Measurements from ENCODE around the gene HES4.
"Not testable (repeated sequence)": the region's sequence is repeated elsewhere in the genome, so short reads cannot be mapped to it uniquely, and the experiment has no call there.

HES4 gene

DNA sequence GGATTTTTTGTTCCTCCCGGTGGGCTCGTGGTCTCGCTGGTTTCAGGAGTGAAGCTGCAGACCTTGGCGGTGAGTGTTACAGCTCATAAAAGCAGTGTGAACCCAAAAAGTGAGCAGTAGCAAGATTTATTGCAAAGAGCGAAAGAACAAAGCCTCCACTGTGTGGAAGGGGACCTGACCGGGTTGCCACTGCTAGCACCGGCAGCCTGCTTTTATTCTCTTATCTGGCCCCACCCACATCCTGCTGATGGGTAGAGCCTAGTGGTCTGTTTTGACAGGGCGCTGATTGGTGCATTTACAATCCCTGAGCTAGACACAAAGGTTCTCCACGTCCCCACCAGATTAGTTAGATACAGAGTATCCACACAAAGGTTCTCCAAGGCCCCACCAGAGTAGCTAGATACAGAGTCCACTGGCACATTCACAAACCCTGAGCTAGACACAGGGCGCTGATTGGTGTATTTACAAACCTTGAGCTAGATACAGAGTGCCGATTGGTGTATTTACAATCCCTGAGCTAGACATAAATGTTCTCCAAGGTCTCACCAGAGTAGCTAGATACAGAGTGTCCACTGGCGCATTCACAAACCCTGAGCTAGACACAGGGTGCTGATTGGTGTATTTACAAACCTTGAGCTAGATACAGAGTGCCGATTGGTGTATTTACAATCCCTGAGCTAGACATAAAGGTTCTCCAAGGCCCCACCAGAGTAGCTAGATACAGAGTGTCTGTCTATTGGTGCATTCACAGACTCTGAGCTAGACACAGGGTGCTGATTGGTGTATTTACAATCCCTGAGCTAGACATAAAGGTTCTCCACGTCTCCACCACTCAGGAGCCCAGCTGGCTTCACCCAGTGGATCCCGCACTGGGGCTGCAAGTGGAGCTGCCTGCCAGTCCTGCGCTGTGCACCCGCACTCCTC lies 17.8 kb upstream of the HES4 start:
- not testable (repeated sequence) for DNase-seq

DNA sequence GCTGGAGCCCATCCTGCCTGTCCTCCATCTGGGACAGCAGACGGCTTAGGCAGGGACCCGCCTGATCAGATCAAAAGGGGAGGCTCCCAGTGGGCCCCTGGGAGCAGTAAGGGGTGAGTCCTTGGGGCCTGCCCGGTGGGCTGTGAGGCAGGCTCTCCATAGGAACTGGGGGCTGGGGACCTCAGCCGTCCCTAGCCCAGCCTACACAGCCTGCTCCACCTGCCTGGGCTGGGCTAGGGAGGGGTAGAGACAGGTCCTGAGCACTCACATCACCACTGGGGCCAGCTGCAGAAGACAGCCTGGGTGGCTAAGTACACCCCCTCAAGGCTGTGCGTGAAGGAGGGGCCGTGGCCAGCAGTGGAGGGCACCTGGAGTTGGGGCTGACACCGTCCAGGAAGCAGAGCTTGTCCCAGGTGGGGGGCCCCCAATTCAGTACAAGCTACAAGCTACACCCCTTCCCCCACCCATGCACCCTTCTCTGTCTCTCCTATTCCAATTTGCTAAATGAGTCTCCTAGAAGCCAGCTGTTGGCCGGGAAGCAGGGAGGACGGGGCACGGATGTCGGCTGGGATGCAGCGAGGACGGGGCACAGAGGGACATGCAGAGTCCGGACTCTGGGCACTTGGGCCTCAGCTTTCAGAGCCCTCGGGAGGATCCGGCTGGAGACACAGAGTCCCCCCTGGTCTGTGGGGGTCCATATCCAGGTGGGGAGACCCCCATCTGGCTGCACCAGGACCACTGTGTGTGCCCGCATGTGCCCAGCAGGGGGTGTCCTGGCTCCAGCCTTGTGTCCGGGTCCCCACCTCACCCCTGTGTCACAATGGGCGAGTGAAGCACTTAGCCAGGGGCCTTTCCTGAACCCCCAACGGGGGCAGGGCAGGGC lies 15.1 kb upstream of the HES4 start:
- DNase-seq: no peak

- DNase-seq: no peak
Observed at GRCh38 chr1:1013922-1014648, 14.2 kb upstream of the HES4 start.

DNA sequence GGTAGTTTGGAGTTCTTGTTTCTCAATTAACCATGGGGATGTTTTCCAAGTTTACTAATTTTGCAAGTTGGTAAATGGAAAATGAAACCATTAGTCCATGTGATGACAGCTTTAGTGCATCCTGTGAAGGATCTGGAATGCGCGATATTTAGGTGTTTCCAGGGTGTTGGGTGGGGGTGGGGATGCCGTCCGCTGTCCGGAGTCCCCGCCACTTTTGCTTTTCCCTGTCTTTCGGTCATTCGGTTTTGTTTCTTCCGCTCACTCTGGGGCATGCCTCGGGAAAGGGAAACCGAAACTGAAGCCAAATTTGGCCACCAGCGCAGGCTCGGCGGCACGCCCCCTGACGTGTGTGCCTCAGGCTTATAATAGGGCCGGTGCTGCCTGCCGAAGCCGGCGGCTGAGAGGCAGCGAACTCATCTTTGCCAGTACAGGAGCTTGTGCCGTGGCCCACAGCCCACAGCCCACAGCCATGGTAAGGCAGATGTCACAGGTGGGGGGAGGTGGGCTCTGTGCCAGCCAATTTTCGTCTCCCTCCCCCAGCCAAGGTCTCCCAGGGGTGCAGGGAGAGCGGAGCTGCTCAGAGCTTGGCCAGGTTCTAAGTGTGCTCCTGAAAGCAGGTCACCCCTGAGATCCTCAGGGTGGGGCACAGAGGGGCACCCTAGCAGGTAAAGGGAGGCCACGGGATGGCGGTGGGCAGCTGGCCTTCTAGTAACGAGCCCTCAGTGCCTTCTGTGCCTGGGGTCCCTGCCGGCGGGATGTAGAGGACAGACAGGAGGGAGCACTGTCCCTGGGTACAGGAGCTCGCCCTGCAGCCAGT lies 13.4 kb upstream of the HES4 start, which contains the start of gene ISG15:
ISG15 (plus strand) TSS at position 393 of the 817 bp plus-strand sequence; CDS start at position 470, 77 bp downstream.
- peak; percentile 88 for DNase-seq

DNA sequence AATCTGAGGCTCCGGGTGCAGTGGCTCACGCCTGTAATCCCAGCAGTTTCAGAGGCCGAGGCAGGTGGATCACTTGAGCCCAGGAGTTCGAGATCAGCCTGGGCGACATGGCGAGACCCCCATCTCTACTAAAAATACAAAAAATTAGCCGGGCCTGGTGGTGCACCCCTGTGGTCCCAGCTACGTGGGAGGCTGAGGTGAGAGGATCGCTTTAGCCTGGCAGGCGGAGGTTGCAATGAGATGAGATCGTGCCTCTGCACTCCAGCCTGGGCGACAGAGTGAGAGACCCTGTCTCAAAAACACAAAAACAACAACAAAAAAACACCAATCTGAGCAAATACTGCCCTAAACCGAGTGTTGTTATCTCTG lies 12.8 kb upstream of the HES4 start:
- not testable (repeated sequence) for DNase-seq

DNA sequence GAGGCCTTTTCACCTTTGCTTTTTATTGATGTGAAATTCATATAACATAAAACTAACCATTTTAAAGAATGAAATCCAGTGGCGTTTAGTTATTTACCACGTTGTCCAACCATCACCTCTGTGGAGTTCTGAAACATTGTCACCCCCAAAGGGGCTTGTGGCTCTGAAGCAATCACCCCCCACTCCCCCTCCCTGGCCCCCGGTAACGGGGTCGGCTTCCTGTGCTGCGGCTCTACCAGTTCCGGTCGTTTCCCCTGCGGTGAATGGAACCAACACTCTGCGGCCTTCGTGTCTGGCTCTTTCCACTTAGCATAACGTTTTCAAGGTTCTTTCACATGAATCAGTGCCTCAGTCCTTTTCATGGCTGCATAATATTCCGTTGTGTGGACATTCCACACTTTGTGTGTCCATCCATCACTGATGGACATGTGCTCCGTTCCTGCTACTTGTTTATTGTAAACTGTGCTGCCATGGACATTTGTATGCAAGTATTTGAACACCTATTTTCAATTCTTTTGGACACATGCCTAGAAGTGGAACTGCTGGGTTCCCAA lies 11.6 kb upstream of the HES4 start:
- DNase-seq: no peak

- not testable (repeated sequence) for DNase-seq
Observed at GRCh38 chr1:1010131-1010530, 10.2 kb upstream of the HES4 start.

DNA sequence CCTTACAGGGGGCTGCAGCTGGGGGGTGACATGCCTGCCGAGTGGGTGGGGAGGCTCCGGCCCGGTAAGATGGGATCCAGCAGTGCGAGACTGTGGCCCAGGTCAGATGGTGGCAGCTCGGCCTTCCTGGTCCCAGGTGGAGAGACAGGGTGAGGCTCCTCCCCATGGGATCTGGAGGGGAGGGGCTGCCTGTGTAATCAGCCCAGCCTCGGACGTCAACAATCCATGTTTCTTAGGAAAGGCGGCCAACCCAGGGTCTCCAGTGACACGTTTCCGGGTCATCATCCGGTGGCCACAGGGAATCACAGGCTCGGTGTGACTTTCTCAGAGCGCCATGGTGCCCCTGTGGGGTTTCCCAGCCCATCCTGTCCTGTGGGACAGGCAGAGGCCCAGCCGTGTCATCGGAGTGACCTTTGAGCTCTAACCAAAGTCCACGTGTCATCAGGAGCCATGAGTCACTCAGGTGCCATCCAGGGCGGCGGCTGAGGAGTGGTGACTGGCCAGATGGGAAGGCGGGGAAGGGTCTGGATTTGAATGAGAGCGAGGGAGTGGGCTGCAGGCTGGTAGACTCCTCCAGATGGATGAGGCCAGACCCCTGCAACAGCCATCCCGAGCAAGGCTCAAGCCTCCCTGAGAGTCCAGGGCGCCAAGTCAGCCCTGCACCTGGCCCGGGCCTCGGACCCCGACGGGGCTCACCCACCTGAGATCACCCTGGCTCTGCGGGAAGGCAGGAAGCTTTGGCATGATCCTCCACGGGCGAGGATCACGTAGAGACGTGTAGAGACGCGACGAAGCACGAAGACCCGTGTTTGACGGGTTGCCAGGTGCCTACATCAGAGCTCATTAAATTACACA lies 6.6 kb upstream of the HES4 start:
- no peak for DNase-seq

DNA sequence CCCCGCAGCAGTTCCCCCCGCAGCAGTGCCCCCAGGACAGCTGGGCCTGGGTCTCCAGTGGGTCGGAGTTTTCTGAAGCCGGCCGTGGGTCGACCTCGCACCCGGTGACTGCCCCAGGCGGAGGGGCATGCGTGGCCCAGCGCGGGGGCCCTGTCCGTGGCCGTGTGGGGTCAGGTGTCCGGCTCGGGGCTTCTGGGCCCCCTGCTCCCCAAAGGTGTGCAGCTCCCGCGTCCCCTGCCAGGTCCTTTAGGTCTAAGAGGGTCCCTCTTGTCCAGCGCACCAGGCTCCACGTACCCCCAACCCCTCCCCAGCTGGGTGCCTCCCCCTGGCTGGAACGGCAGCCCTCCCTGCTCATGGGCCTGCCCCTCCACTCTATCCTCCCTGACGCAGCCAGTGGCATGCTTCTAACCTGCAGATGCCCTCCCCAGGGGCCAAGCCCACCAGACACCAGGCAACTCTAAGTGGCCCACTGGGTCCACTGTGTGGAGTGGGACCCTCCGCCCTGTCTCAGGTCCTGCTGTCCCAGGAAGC lies 5.9 kb upstream of the HES4 start:
- no peak for DNase-seq

DNA sequence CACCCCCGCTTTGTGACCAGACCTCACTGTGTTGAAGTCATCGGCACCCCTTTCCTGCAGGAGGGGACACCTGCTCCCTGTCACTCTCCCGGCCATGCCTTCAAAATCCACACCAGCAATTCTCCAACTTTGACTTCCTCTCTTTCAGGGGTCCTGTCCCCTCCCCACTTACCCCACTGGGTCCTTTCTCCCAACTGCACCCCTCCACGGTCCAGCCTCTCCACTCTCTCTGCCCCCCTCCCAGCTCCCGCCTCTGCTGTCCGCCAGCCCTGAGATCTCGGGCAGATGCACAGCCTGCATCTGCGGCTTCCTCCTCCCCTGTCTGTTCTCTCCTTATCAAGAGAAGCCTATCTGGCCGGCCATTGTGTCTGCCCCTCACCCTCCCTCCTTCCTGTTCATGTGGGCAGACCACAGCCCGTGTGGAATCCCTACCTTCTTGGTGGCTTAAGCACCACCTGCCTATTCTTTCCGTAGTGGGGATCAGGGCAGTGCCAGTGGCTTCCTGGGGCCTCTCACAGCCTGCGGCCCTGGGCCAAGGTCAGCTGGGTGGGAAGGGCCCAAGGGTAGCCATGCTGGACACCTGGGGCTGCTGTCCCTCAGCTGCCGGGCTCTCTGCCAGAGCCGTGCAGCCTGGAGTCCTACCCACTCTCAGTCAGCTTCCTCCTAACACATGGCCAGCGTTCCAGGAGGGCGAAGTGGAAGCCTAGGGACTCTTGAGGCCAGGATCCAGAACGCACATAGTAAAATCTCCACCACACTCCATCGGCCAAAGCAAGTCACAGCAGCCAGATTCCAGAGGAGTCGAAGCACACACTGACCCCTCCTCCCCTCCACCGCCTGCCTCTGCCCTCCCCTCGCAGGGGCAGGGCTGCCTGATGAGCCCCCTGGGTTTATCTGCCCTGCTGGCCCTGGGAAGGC lies 5.1 kb upstream of the HES4 start:
- no peak for DNase-seq

- no peak for DNase-seq
Observed at GRCh38 chr1:1004420-1004779, 4.5 kb upstream of the HES4 start.

DNA sequence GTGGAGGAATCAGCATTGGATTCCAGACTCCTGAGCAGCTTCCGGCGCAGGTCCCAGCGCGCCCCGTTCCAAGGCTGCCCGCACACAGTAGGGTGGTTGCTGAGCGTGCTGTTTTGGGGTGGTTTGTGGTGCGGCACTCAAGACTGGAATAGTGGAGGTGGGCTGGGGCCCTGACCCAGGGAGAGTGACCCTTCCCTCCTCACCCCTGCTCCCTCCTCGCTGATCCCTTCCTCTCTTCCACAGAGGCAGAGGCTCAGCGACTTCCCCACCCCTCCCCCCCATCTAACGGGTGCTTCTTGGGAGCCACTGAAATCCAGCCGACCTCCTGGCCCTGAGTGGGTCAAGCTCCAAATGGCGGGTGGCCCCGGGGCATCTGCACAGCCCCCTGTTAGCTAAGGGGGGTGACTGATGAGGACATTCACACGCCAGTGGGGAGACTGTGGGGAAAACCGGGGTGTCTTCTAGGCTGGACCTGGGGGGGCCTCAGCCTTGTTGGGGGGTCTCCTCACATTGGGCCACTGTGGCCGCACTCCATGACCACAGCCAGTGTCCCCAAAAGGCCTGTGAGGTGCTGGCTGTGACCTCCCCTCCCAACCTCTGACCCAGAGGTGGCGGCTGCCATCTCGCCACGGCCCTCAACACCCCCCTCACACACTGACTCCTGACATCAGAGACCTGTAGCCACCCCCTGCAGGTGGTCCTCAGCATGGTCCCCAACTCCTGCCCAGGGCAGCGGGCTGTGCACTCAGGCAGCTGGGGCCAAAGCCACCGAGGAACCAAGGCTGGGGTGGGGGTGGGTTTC lies 3.9 kb upstream of the HES4 start:
- no peak for DNase-seq

DNA sequence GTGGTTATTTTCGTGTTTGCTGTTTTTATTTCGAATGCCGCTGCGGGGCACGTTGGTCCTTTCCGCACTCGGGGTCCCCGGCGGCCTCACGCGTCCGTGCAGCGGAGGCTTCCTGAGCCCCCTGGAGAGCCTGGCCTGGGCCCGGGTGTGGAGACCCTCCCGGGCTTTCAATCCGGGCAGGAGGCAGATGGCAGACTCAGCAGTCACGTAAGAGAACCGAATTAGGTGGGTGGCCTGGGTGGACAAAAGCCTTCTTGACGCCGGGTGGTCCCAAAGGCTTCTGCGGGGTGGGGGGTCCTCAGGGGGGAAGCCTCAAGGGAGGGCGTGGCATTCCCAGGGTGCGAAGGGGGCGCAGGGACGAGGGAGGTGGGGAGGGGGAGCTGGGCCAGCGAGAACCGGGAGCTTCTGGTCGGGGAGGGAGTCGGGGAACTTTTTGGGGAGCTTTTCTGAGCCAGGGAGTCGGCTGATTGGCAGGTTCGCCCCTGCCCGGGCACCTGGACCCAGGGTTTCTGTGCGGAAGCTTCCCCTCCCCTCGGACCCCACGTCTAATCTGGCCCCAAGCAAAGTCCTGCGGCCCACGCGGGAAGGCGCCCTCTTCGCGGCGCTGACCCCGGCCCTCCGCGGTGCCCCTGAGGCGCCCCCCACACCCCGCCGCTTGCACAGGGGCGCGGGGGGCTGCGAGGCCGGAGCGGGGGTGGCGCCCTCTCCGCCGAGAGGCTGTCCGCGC lies 1.3 kb upstream of the HES4 start:
- DNase-seq: no peak

DNA sequence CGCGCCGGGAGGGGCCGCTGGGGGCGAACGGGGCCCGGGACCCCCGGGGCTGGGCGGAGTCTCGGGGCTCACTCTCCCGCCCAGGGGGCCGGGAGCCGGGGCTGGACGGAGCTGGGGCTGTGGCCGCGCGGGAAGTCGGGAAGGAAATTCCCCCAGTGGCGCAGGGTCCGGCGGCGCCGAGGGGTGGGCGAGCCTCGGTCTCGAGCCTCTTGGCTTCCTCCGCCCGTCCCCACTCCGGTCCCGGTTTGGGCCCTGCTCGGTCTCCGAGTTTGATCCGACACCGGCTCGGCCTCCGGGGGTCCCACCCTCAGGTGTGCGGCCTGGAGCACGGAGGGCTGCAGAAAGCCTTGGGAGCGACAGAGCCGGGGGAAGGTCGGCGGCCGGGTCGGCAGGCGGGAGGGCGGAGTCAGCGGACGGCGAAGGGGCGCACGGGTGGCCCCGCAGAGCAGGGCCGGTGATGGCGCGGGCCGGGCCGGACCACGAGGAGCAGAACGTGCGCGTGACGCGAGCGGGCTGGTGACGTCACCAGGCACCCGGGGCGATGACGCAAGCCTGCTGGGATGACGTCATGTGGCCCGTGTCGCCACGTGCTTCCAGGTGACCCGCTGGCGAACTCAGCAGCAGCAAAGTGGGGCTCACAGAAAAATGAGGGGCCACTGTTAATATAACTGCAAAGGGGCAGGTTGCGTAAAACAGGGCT lies 610 bp upstream of the HES4 start:
- peak; percentile 78 for DNase-seq

- DNase-seq: peak; percentile 30
Observed at GRCh38 chr1:998995-999724, 737 bp downstream of the HES4 start.

GRCh38 chr1:998745-998994 lies 1.2 kb downstream of the HES4 start:
- no peak for DNase-seq
